ENCODE measurements around the gene IMMP2L. TPM values are rescaled to one million over a fixed set of nuclear protein-coding genes. Genes with fewer than 3 reads are reported as not detected.

Gene IMMP2L
- total and polyA plus RNA-seq, 2 experiments from 2014 or later, result 10.1 to 10.4 TPM

DNA sequence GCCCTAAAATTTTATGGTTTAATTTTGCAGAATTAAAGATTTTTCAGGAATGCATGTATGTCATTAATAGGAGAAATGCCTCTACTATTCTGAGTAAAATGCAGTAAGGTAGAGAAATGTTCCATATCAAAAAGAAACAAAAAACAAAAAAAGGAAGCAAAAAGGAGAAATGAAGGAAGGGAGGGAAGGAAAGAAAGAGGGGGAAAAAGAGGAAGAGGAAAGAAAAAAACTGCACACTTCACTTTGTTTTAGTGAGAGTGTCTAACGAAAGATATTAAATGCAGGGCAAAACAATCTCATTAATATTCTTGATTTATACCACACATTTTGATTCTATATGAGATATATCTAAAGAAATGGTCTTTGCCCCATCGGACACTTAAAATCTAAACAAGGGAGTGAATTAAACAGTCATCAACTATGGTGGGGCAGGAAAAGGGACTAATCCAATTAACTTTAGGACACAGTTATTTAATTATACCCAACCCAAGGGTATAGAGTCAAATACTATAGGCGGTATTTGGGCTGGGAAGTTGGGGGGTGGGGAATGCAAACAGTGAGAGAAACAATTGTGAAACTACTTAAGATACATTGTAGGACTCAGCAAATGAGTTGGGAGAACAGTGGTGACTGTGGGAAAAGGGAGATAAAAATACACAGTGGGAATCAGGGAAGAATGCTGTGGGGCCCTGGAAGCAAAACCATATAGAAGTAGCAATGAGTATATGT lies 27.0 kb downstream of the IMMP2L start:
- no peaks in the 10 kb centered on the region for H3K79me2 ChIP-seq (ENCODE audit: insufficient read depth)
- H3K9me3 ChIP-seq (ENCODE audit: low read depth), result no peaks in the 10 kb centered on the region
- no peak overlapping the region for H3K4me2 ChIP-seq (ENCODE audit: unreplicated experiment)
- in situ Hi-C loops (cut with MboI), result no loop called here
- H2AFZ ChIP-seq, result no peak overlapping the region
- H3K36me3 ChIP-seq (ENCODE audit: low read depth), result no peaks in the 10 kb centered on the region
- H3K9me2 ChIP-seq (ENCODE audit: insufficient read depth), result no peaks in the 10 kb centered on the region
- H3K4me3 ChIP-seq, result no peak overlapping the region
- TF ChIP-seq EZH2phosphoT487 (IDR thresholded peaks at IDR 0.05; ENCODE audit: insufficient read depth, low read depth), result no peak
- TF ChIP-seq EZH2 (IDR thresholded peaks at IDR 0.05; ENCODE audit: insufficient read depth, poor library complexity, severe bottlenecking), result no peak
- DNase-seq, result no peak
- no peaks in the 10 kb centered on the region for H3K4me1 ChIP-seq (ENCODE audit: insufficient read depth)
- H4K20me1 ChIP-seq (ENCODE audit: insufficient read depth), result no peaks in the 10 kb centered on the region
- H3K27ac ChIP-seq, result no peak overlapping the region
- H3K9ac ChIP-seq, result no peak overlapping the region
- 97 to 99% methylated on average over 3 of the region's 3 CpGs for WGBS, 2 experiments (ENCODE audit: low coverage in 1 of 2, low lambda C conversion rate in 2 of 2, missing lambda C conversion rate in 2 of 2)
- no peaks in the 10 kb centered on the region for H3K27me3 ChIP-seq (replicated peaks; ENCODE audit: insufficient read depth)
- H3F3A ChIP-seq (ENCODE audit: insufficient read depth), result no peaks in the 10 kb centered on the region

DNA sequence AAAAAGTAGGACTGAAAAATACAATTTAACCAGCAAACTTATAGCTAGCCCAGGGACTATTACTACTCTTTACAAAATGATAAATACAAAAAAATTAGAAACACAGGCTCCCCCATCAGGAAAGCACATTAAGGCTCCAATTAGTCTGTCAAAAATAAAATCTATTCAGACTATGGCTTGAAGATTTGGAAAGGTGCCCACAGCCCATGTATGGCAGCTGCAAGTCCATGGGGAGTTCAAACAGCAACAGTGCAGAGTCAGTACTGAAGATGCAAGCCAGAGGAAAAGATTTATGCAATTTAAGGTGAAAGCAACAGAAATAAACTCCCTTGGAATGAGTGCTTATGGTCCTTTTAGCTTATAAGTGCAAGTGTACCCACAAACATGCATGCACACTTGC lies 29.7 kb downstream of the IMMP2L start:
- H3K4me2 ChIP-seq (ENCODE audit: unreplicated experiment), result no peak overlapping the region

DNA sequence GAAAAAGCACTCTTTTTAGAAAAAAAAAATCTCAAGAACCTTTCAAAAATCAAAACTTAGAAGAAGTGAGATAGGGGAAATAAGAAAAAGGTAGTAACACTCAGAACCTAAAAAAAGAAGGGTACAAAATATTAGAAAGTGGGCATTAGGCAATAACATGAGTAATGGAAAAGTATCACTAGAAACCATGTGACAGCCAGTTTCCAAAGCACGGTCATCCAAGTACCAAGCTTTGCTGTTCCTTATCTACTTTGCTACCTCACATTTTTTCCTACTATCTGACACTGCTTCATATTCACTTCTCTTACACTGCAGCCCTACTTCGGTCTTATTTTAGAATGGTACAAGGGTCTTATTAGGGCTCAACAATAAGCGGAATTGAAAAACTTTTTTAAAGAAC lies 30.3 kb downstream of the IMMP2L start:
- TF ChIP-seq EZH2 (IDR thresholded peaks at IDR 0.05; ENCODE audit: insufficient read depth, poor library complexity, severe bottlenecking) (no peak), EZH2phosphoT487 (IDR thresholded peaks at IDR 0.05; ENCODE audit: insufficient read depth, low read depth) (no peak)
- Histone ChIP-seq H3K9me2 (ENCODE audit: insufficient read depth) (no peaks in the 10 kb centered on the region), H3K36me3 (ENCODE audit: low read depth) (no peaks in the 10 kb centered on the region), H3K27ac (no peak overlapping the region), H3F3A (ENCODE audit: insufficient read depth) (no peaks in the 10 kb centered on the region), H2AFZ (no peak overlapping the region), H3K27me3 (replicated peaks; ENCODE audit: insufficient read depth) (no peaks in the 10 kb centered on the region), H3K4me1 (ENCODE audit: insufficient read depth) (0 out of 2 replicates have a peak, but pooled peaks cover 8% of the 10 kb centered on the region), H3K4me3 (no peak overlapping the region), H3K79me2 (ENCODE audit: insufficient read depth) (no peaks in the 10 kb centered on the region), H3K9ac (no peak overlapping the region), H4K20me1 (ENCODE audit: insufficient read depth) (no peaks in the 10 kb centered on the region), H3K9me3 (ENCODE audit: low read depth) (no peaks in the 10 kb centered on the region), H3K4me2 (ENCODE audit: unreplicated experiment) (no peak overlapping the region)
- in situ Hi-C loops (cut with MboI), result no loop called here
- peak; percentile 25 for DNase-seq
- 82 to 85% methylated on average over 3 of the region's 3 CpGs for WGBS, 2 experiments (ENCODE audit: low coverage in 1 of 2, low lambda C conversion rate in 2 of 2, missing lambda C conversion rate in 2 of 2)

More for the DNA sequence above, 29.7 kb downstream of the IMMP2L start:
- no peak overlapping the region for H3K9ac ChIP-seq
- H4K20me1 ChIP-seq (ENCODE audit: insufficient read depth), result no peaks in the 10 kb centered on the region
- H3K4me1 ChIP-seq (ENCODE audit: insufficient read depth), result 0 out of 2 replicates have a peak, but pooled peaks cover 8% of the 10 kb centered on the region
- H2AFZ ChIP-seq, result no peak overlapping the region
- TF ChIP-seq EZH2 (IDR thresholded peaks at IDR 0.05; ENCODE audit: insufficient read depth, poor library complexity, severe bottlenecking), result no peak
- TF ChIP-seq EZH2phosphoT487 (IDR thresholded peaks at IDR 0.05; ENCODE audit: insufficient read depth, low read depth), result no peak
- no peak overlapping the region for H3K27ac ChIP-seq
- H3F3A ChIP-seq (ENCODE audit: insufficient read depth), result no peaks in the 10 kb centered on the region
- H3K9me2 ChIP-seq (ENCODE audit: insufficient read depth), result no peaks in the 10 kb centered on the region
- no peaks in the 10 kb centered on the region for H3K79me2 ChIP-seq (ENCODE audit: insufficient read depth)
- DNase-seq, result no peak
- H3K9me3 ChIP-seq (ENCODE audit: low read depth), result no peaks in the 10 kb centered on the region
- H3K27me3 ChIP-seq (replicated peaks; ENCODE audit: insufficient read depth), result no peaks in the 10 kb centered on the region
- H3K36me3 ChIP-seq (ENCODE audit: low read depth), result no peaks in the 10 kb centered on the region
- in situ Hi-C loops (cut with MboI), result no loop called here
- no peak overlapping the region for H3K4me3 ChIP-seq

DNA sequence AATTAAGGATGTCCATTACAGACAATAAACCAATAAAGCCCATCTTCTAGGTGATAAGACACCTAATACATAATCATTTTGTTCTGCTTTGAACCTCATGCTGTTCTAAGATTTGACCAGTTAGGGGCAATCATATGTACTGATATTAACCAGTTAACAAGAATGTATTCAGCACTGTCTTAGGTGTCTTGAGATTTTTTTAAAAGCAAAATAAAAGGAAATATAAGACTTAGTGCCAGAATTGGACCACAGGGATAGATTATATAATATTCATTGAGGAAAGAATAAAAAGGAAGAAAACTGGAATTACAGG lies 32.0 kb downstream of the IMMP2L start:
- Histone ChIP-seq H3K27me3 (replicated peaks; ENCODE audit: insufficient read depth) (no peaks in the 10 kb centered on the region), H2AFZ (no peak overlapping the region), H3K36me3 (ENCODE audit: low read depth) (no peaks in the 10 kb centered on the region), H3K4me3 (no peak overlapping the region), H3K9me2 (ENCODE audit: insufficient read depth) (no peaks in the 10 kb centered on the region), H3K27ac (no peak overlapping the region), H3K79me2 (ENCODE audit: insufficient read depth) (no peaks in the 10 kb centered on the region), H3K9me3 (ENCODE audit: low read depth) (no peaks in the 10 kb centered on the region), H3K4me2 (ENCODE audit: unreplicated experiment) (no peak overlapping the region), H3K4me1 (ENCODE audit: insufficient read depth) (0 out of 2 replicates have a peak, but pooled peaks cover 8% of the 10 kb centered on the region), H3K9ac (no peak overlapping the region), H3F3A (ENCODE audit: insufficient read depth) (no peaks in the 10 kb centered on the region), H4K20me1 (ENCODE audit: insufficient read depth) (no peaks in the 10 kb centered on the region)
- DNase-seq, result no peak
- in situ Hi-C loops (cut with MboI), result no loop called here
- TF ChIP-seq EZH2phosphoT487 (IDR thresholded peaks at IDR 0.05; ENCODE audit: insufficient read depth, low read depth) (no peak), EZH2 (IDR thresholded peaks at IDR 0.05; ENCODE audit: insufficient read depth, poor library complexity, severe bottlenecking) (no peak)

Measured in GM23248 (cell line).